HG03039 (cell line): Measurements from ENCODE around the gene OR8B3.

Experiments used
- ATAC-seq: cut with Tn5 transposase; IDR thresholded peaks from one replicate; pipeline ENCODE4 v1.9.1; 2021; ENCODE audit warnings: mild to moderate bottlenecking, moderate library complexity; ENCODE audit not compliant: unreplicated experiment

Gene OR8B3

GRCh38 chr11:124376280-124376679 lies 22.5 kb downstream of the OR8B3 start:
- no peak for ATAC-seq

DNA sequence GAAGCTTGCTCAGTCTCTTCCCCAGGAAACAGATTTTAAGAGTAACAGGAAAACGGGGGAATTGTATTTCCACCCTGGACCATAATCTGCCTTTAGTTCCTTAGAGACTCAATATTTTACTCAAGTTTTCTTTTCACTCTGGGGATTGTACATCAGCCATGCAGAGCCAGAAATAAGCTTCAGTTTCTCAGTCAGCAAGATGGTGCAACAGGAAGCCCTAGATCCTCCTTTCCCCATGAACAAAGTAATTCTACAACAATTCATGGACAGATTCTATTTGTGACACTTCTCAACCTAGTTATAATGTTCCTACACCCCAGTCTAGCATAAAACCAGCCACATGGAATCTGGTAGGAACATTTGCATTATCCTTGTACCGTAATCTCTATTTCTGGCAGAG lies 39.3 kb downstream of the OR8B3 start:
- no peak for ATAC-seq

DNA sequence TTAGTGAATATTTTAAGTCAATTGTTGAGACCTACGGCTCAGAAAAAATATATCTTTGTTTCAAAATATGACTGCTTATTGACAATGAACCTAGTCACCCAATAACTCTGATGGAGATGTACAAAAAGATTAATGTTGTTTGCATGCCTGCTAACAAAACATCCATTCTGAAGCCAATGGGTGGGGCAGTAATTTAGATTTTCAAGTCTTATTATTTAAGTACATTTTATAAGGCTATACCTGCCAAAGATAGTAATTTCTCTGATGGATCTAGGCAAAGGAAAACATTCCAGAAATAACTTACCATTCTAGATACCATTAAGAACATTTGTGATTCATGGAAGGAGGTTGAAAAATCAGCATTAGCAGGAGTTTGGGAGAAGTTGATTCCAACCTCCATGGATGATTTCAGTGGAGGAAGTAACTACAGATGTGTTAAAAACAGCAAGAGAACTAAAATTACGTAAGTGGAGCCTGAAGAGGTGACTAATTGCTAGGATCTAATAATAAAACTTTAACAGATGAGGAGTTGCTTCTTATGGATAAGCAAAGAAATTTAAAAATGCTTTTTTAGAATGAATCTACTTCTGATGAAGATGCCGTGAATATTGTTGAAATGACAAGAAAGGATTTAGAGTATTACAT lies 52.4 kb downstream of the OR8B3 start:
- ATAC-seq, result no peak
